Measurements from ENCODE around the gene SYNJ2.
"Not testable (repeated sequence)": the region's sequence is repeated elsewhere in the genome, so short reads cannot be mapped to it uniquely, and the experiment has no call there.

Gene SYNJ2

DNA sequence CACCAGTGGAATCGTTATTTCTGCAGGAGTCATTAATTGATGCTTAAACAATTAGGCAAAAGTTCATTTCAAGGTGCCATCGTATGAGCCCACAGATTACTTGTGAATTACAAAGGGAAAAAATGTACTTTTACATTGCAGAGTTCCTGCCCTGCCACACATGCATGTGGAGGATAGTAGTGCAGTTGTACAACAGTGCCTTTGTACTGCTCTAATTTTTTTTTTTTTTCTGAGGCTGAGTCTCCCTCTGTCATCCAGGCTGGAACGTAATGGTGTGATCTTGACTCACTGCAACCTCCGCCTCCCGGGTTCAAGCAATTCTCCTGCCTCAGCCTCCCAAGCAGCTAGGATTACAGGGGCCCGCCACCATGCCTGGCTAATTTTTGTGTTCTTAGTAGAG, 26.0 kb upstream of the SYNJ2 start:
- DNase-seq: no peak

DNA sequence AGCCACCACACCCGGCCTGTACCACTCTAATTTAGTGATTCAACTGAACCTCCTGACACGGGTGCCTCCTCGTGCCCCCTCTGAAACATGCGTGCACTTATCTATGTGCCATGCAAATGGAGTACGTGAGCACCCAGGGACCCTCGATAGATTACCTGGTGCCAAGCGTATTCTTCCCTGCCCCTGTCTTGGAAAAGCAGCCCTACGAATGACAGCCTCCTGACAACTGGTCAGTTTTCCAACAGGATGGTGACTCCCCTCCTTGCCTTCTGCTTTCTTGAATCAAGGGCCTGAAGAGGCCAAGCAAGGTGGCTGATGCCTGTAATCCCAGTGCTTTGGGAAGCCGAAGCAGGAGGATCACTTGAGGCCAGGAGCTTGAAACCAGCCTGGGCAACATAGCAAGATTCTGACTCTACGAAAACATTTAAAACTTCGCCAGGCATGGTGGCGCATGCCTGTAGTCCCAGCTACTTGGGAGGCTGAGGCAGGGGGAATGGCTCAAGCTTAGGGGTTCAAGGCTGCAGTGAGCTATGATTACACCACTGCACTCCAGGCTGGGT, 25.4 kb upstream of the SYNJ2 start:
- no peak for DNase-seq

DNA sequence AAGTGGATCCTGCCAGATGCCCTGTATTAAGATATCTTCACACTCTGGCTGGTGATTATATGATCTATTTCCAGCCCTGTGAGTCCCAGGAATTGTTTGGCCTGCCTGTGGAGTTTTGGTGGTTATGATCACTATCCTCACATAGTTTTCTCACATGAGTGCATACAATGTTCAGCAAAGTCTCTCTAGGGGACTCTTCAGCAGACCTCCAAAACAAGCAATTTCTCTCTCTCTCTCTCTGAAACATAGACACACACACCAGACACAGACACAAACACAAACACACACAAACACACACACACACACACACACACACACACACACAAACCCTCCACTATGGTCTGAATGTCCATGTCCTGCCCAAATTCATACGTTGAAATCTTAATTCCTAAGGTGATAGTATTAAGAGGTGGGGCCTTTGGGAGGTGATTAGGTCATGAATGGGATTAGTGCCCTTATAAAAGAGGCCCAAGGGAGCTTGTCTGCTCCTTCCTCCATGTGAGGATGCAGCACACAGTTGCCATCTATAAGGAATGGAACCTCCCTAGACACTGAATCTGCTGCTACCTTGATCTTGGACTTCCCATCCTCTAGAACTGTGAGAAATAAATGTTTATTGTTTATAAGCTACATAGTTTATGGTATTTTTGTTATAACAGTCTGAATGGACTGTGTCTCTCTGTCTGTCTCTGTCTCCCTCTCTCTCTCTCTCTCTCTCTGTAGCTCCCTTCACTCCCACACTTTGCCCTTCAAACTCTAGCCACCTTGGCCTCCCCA, 22.0 kb upstream of the SYNJ2 start:
- DNase-seq: no peak

DNA sequence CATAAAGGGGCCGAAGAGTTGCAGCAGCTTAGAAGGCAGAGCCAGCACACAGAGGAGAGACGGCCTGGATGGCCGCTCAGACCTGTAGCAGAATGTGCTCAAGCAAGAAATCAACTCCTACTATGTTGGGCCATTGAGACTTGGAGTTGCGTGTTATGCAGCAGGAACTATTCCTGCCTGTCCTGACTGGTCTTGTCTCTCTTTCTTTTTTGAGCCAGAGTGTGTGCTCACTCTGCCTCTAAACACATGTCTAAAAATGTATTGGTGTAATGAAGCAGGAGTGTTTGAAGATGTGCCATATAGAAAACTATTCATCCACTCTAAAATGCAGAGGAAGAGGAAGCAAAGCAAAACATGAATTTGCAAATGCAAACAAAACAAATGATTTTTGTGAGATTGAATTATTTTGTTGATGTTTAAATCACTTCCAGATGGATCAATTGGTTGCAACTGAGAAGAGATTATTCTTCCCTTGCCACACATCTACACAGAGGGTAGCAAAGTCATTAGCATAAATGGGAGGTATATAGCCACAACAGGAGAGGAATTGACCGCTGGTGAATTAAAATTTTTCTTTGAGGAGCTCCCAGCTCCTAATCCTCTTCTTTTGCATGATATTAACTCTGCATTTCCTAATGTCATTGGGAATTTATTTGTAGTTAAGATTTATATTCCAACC, 20.4 kb upstream of the SYNJ2 start:
- DNase-seq: no peak

DNA sequence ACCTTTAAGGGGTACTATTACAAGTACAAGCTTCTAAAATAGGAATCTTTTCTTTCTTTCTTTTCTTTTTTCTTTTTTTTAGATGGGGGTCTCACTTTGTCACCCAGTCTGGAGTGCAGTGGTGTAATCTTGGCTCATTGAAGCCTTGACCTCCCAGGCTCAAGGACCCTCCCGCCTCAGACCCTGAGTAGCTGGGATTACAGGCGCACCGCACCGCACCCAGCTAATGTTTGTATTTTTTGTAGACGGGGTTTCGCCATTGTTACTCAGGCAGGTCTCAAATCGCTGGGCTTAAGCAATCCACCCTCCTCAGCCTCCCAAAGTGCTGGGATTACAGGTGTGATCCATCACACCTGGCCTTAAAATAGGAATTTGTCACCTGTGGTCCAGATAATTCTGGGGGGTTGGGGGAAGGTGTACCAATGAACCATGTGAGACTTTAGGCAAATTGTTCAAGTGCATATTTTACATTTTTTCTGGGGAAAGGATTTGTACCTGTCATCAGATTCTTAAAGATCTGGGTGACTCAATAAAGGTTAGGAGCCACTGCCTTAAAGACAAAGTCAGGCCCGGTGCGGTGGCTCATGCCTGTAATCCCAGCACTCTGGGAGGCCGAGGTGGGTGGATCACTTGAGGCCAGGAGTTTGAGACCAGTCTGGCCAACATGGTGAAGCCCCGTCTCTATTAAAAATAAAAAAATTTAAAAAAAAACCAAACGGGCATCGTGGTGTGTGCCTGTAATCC, 19.7 kb upstream of the SYNJ2 start:
- DNase-seq: no peak

DNA sequence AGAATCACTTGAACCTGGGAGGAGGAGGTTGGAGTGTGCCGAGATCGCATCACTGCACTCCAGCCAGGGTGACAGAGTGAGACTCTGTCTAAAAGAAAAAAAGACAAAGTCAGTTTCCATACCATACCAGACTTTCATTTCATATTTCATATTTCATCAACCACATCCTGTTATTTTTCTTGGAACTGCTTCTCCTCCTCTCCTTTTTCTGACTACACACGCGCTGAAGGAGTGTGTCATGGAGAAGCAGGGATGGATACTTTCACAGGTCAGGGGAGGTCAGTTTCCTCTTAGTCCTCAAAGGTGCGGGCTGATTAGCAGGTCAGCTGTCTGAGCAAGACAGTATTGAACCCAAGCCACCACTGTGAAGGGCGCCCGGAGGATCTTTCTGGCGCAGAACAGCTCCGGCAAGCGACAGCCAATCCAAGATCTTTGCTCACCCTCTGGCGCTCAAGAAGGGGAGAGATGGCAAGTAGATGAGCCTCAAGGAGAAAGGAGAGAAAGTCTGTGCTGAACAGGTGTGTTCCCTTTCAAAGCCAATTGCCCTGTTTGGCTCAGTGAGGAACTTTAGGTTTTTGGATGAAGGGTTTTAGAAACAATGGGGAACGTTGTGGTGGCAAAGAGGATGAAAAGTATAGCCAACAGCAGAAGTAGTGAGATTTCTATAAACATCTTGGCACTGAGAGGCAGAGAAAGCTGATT, 18.9 kb upstream of the SYNJ2 start:
- DNase-seq: no peak

DNA sequence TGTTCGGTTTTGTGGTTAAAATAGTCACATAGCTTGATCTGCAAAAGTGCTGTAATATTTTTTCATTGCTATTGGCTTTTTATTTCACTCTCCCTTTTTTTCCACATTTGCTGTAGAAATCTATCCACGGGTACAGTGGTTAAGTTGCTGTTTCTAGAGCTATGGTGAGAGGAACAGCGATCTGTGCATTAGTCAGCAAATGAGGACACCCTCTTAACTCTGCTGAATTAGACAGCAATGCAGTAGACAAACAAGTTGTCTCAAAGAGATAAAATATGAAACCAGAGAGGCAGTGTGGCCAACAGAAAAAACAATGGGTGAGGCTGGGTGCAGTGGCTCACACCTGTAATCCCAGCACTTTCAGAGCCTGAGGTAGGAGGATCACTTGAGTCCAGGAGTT, 17.6 kb upstream of the SYNJ2 start:
- no peak for DNase-seq

DNA sequence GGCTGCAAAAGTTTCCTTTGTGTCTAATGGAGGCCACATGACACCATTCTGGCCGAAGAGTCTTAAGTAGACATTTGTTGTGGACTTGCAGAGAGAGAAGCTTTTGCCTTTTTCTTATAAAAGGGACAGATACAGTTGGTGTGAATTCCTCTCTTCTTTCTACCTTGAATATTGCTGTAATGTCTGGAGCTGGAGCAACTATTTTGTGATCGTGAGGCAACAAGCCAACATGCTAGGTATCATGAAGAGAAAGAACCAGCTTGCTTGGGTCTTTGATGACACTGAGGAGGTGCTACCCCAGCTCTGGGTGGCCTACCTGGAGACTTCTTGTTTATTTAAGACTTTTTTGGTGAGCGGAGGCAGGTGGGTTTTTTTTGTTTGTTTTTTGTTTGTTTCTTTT, 16.3 kb upstream of the SYNJ2 start:
- no peak for DNase-seq

DNA sequence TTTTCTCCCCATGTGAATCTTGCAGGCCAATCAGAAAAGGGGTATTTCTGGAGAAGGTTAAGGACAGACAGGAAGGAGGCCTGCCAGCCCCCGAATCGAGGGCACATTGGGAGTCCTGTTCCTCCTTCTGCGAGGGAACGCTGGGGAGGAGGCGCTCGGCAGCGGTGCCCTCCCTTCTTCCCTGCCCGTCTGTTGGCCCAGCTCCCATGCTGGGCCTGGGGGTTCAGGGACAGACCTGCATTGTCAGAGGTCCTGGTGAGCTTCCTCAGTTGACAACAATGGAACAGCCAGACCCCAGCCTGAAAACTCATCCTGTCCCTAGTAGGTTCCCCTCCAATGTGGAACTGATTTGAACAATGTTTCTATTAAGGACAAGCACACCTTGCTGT, 15.1 kb upstream of the SYNJ2 start:
- DNase-seq: no peak

DNA sequence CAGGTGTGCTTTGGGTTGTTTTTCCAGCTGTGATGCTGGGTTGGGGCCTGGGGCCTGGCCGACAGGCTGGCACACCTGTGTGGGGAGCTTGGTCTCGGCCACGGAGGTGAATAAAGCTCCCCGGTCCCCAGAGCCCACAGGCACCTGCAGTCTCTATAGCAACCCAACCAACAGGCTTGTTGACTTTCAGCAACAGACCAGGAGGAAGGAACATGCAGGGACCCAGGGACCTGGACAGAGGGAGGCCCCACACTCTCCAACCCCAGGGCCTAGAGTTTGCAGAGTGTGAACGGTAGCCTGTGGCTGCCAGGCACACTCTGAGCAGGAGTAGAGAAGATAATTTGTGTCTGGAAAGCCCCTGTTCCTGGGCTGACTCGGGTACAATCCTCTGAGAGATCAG, 14.6 kb upstream of the SYNJ2 start:
- no peak for DNase-seq

DNA sequence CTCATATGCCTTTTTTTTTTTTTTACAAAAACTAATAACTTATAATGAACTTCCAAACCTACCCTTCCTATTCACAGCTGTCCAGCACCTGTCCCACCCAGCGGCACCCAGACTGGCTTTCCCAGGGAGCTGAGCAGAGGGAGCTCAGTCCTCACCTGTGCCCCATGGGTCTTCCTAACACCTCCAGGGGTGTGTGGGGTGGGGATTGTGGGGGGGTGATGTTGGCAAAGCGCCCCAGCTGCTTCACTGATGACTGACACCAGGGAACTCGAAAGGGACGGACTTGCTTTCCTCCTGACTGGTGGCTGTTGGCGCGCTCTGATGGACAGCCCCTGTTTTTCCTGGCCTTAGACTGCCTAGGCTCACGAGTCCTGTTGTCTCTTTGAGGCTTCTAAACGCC, 14.2 kb upstream of the SYNJ2 start:
- no peak for DNase-seq

DNA sequence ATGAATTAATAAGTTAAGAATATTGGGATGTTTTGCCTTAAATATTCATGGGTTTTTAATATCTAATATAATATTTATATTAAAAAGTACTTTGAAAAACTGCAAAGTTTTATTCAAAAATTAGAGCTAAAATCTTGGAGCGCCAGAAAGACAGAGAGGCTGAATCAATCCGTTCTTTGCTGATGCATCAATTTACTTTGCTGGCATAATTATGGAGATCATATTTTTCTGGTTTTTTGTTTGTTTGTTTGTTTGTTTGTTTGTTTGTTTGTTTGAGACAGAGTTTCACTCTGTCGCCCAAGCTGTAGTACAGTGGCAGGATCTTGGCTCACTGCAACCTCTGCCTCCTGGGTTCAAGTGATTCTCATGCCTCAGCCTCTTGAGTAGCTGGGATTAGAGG, 9.5 kb upstream of the SYNJ2 start:
- not testable (repeated sequence) for DNase-seq

DNA sequence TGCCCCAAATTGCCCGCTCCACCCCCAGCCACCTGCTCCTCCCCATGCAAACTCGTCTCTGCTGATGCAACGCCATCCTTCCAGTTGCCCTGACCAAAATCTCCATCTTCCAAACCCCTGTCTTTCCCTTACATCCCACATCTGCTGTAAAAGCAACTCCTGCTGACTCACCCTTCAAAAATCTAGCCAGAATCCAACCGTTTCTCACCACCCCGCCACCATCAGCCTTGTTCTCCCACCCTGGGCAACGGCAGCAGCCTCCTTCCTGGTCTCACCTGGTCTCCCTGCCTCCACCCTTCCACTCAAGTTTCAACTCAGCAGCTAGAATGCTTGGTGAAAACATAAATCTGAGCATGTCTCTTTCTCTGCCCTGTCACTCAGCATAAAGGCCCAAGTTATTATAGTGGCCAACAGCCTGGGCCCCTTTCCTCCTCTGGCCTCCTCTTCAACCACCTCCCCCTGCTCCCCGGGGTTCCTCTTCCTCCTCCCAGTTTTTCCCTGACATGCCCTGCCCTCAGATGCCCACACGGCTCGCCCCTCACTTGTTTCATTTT, 7.2 kb upstream of the SYNJ2 start:
- DNase-seq: no peak

DNA sequence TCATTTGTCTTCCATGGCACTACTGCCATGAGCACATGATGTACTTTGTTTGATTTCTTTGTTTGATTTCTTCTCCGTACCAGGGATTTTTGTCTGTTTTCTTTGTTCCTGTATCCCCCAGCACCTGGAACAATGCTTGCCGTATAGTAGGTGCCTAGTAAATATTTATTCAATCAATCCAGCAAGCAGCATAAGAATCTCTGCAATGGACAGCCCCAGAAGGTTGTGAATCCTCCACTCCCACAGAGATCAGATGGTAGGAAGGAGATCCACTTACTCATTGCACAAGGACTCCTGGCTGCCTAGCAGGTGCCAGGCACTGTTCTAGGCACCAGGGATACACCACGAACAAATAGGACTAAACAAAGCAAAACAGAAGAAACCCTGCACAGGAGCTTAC, 6.7 kb upstream of the SYNJ2 start:
- no peak for DNase-seq

DNA sequence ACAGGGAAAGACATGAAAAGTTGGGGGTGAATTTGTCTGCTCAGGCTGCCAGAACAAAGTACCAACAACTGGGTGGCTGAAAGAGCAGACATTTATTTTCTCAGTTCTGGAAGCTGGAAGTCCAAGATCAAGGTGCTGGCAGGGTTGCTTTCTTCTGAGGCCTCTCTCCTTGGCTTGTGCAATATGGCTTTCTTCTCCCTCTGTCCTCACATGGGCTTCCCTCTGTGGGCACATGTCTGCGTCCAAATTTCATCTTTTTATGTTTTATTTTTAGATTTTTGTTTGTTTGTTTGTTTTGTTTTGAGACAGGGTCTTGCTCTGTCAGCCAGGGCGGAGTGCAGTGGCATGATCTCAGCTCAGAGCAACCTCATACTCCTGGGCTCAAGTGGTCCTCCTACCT, 6.2 kb upstream of the SYNJ2 start:
- no peak for DNase-seq

DNA sequence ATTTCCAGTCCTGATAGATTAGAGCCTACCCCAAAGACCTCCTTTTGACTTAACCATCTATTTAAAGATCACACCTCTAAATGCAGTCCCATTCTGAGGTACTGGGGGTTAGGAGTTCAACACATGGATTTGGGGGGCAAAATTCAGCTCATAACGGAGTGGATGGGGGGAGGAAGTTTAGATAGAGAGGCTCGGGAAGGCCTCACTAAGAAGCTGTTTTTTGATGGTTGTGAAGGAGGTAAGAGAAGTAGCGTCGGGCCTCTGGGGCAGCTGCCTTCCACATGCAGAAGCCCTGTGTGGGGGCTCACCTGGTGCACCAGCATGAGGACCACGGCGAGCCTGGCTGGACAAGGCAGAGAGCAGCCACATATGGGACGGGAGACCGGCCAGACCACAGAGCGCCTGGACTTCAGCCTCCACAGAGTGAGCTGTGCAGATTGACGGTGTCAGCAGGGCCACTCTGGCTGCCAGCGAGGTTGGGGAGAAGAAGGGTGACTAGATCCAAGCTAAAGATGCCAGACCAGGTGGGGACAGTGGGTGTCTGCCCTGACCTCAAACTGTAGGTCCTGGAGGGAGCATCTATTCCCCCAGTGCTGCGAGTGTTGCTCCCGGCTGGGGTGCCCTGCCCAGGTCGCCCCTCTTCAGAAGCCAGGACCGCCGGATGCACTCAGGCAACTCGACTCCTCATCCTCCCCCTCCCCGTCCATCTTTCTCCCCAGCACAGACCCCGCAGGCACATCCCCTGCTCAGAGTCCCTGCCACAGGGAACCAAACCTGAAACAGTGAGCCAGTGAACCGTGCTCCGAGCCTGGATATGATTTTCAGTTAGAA, 5.1 kb upstream of the SYNJ2 start:
- no peak for DNase-seq

DNA sequence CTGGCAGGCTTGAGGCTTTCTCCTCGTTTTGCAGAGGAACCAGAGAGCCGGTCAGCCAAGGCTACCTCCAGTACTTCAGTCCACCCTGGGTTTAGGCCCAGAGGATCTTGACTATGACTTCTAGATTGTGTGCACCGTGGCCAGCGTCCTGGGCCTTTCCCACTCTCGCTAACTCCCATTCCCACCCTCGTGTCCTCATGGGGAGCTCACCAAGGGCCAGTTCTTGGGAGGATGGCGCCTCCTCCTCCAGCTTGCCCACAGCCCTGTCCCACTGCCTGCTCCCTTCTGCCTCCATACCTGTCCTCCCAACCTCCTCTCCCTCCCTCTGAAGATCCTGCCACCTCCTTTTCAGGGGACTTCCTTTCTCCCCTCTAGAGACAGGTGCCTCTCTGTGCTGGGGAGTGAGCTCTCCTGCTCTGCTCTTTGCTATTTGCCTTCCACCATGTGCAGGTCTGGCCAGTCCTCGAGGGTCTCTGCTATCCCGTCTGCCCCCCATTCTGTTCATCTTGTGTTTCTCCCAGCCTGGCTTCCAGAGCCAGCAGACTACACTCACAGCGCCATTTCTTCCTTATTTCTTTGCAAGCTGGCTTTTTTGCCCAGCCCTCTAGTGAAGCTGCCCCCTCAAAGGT, 4.4 kb upstream of the SYNJ2 start:
- no peak for DNase-seq

DNA sequence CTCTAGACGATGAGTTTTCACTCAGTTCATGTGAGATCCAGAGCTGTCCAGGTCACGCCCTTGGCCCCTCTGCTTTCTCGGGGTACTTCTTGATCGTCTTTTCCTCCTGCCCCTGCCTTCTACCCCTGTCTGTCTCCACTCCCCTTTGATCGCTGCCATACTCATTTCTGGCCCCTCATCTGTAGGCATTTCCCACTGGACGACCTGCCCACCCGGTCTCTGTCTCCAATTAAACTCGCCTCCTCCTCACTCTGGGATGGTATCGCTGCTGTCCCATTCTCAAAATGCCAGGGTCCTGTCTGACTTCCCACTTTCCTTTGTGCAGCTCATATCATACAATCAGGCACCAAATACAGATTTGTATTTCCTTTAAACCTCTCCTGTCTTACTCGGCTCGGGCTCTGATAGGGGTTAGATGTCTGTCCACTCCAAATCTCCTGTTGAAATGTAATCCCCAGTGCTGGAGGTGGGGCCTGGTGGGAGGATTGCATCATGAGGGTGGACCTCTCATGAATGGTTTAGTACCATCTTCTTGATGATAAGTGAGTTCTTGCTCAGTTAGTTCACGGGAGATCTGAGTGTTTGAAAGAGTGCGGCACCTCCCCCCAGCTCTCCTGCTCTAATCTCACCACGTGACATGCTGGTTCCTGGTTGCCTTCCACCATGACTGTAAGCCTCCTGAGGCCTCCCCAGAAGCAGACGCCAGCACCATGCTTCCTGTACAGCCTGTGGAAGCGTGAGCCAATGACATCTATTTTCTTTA, 3.5 kb upstream of the SYNJ2 start:
- DNase-seq: no peak

DNA sequence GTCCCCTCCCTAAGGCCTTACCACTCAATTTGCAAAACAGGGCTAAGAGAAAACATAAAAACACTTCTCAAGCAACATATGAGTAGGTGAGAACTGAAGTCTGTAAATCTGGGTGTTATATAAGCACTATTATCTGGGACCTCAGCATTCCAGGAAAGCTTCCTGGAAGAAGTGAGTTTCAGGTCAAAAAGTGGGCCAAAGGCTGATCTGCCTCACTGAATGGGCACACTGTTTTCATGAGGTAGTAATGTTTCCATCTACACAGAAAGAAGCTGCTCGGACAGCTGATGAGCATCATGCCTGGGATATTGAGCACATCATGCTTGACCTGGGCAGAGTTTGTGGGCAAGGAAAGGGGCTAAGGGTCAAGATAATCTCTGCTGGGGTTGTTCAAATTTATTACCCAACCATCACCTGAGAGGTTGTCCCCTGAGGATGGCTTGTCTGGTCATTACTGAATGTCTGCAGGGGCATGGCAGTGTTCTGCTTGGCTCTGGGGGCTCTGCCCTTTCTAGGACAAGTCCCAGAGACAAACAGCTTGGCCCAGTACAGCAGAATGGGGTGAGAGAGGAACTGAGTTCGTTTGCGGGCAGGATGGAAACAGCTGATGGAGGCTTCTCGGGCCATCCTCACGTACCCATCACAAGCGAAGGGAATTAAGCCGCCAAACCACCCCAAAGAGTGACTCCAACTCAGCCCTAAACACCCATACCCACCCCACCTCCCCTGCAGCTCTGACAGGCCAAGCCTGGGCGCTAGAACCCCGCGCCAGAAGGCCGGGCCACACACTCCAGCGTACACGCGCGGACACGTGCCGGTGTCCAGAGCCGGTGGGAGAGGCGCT, 1.2 kb upstream of the SYNJ2 start:
- no peak for DNase-seq

DNA sequence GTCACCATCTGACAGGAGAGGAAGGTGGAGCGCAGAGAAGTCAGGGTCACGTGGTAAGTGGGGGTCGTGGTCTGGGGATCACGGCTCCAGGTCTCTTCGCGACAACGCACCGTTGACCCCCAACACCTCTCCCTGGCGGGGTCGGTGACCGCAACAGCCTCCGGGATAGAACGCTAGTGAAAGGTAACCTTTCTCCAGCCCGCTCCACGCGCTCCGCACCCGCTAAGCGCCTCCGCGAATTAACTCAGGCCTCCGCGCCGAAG, 600 bp upstream of the SYNJ2 start:
- no peak for DNase-seq
